ENCODE results near the gene LAIR1.
"Not testable (repeated sequence)": the region's sequence is repeated elsewhere in the genome, so short reads cannot be mapped to it uniquely, and the experiment has no call there.

LAIR1 gene

GRCh38 chr19:54322934-54323333 lies 41.8 kb downstream of the LAIR1 start:
- H3K36me3 ChIP-seq (ENCODE audit: control insufficient read depth in 2 of 2, insufficient read depth in 1 of 2, low read length in 2 of 2); H3K4me3 ChIP-seq (ENCODE audit: low read depth, low read length); POLR2A ChIA-PET; H3K4me1 ChIP-seq (ENCODE audit: control insufficient read depth, insufficient read depth, low read length); H3K9me3 ChIP-seq (ENCODE audit: control insufficient read depth, insufficient read depth, low read depth, low read length); H3K27ac ChIP-seq (ENCODE audit: extremely low read depth, low read depth, low read length): not testable (repeated sequence)
- CTCF ChIA-PET, result interaction anchor here (1.1 to 5.5 kb wide), 5 partner anchors 10 to 68 kb away, joined by 3 to 62 read pairs (median 9); no protein-coding TSS in a partner anchor

GRCh38 chr19:54322295-54322694 lies 42.4 kb downstream of the LAIR1 start:
- H3K27ac ChIP-seq (ENCODE audit: extremely low read depth, low read depth, low read length); POLR2A ChIA-PET; H3K4me1 ChIP-seq (ENCODE audit: control insufficient read depth, insufficient read depth, low read length); H3K36me3 ChIP-seq (ENCODE audit: control insufficient read depth in 2 of 2, insufficient read depth in 1 of 2, low read length in 2 of 2); H3K9me3 ChIP-seq (ENCODE audit: control insufficient read depth, insufficient read depth, low read depth, low read length); H3K4me3 ChIP-seq (ENCODE audit: low read depth, low read length): not testable (repeated sequence)
- CTCF ChIA-PET, result interaction anchor here (1.2 to 5.5 kb wide), 5 partner anchors 19 to 72 kb away, joined by 3 to 62 read pairs (median 6); no protein-coding TSS in a partner anchor

GRCh38 chr19:54319892-54320670 lies 44.6 kb downstream of the LAIR1 start:
- ChIA-PET CTCF (interaction anchor here (2.1 to 5.5 kb wide), 2 partner anchors 71 to 74 kb away, joined by 6 to 62 read pairs; no protein-coding TSS in a partner anchor), POLR2A (no interaction called here)
- TF ChIP-seq ZFHX2 (tag by site-specific recombination; conservative IDR thresholded peaks at IDR 0.05), result 0 out of 2 replicates have a peak, but pooled peaks have one; percentile 10
- no peak for TF ChIP-seq ZNF521 (tag by site-specific recombination; IDR thresholded peaks at IDR 0.05)
- 0 out of 2 replicates have a peak, but pooled peaks have one; percentile 23 for TF ChIP-seq EGR2 (tag by site-specific recombination; IDR thresholded peaks at IDR 0.05; ENCODE audit: low read depth)
- H3K4me1 ChIP-seq (ENCODE audit: control insufficient read depth, insufficient read depth, low read length), result no peaks in the 10 kb centered on the region
- H3K9me3 ChIP-seq (ENCODE audit: control insufficient read depth, insufficient read depth, low read depth, low read length), result no peaks in the 10 kb centered on the region; the same call in 1 of the 2 replicates
- H3K36me3 ChIP-seq (ENCODE audit: control insufficient read depth in 2 of 2, insufficient read depth in 1 of 2, low read length in 2 of 2), result no peaks in the 10 kb centered on the region
- no peak overlapping the region for H3K4me3 ChIP-seq (ENCODE audit: low read depth, low read length)
- no peak overlapping the region for H3K27ac ChIP-seq (ENCODE audit: extremely low read depth, low read depth, low read length)

GRCh38 chr19:54319049-54319448 lies 45.7 kb downstream of the LAIR1 start:
- CTCF ChIA-PET, result interaction anchor here (0.8 kb wide), 1 partner anchor 72 kb away, joined by 3 read pairs; no protein-coding TSS in a partner anchor
- Histone ChIP-seq H3K4me3 (ENCODE audit: low read depth, low read length) (no peak overlapping the region), H3K4me1 (ENCODE audit: control insufficient read depth, insufficient read depth, low read length) (no peaks in the 10 kb centered on the region), H3K36me3 (ENCODE audit: control insufficient read depth in 2 of 2, insufficient read depth in 1 of 2, low read length in 2 of 2) (no peaks in the 10 kb centered on the region), H3K27ac (ENCODE audit: extremely low read depth, low read depth, low read length) (no peak overlapping the region), H3K9me3 (ENCODE audit: control insufficient read depth, insufficient read depth, low read depth, low read length) (no peaks in the 10 kb centered on the region; the same call in 1 of the 2 replicates)
- POLR2A ChIA-PET, result no interaction called here
- TF ChIP-seq GLI4 (tag by site-specific recombination; IDR thresholded peaks at IDR 0.05) (no peak), ZNF768 (tag by site-specific recombination; IDR thresholded peaks at IDR 0.05) (no peak)

GRCh38 chr19:54317965-54318240 lies 46.8 kb downstream of the LAIR1 start:
- H3K9me3 ChIP-seq (ENCODE audit: control insufficient read depth, insufficient read depth, low read depth, low read length), result no peaks in the 10 kb centered on the region; the same call in 1 of the 2 replicates
- H3K4me1 ChIP-seq (ENCODE audit: control insufficient read depth, insufficient read depth, low read length), result no peaks in the 10 kb centered on the region
- H3K4me3 ChIP-seq (ENCODE audit: low read depth, low read length), result no peak overlapping the region
- no peak overlapping the region for H3K27ac ChIP-seq (ENCODE audit: extremely low read depth, low read depth, low read length)
- POLR2A ChIA-PET, result no interaction called here
- H3K36me3 ChIP-seq (ENCODE audit: control insufficient read depth in 2 of 2, insufficient read depth in 1 of 2, low read length in 2 of 2), result no peaks in the 10 kb centered on the region
- CTCF ChIA-PET, result no interaction called here
- TF ChIP-seq AEBP2 (tag by site-specific recombination; IDR thresholded peaks at IDR 0.05; ENCODE audit: borderline replicate concordance) (no peak), ZNF157 (tag by site-specific recombination; IDR thresholded peaks at IDR 0.05) (no peak), ZBTB6 (tag by site-specific recombination; IDR thresholded peaks at IDR 0.05) (no peak), KLF9 (tag by site-specific recombination; IDR thresholded peaks at IDR 0.05; ENCODE audit: low read depth) (no peak), ZNF146 (tag by site-specific recombination; IDR thresholded peaks at IDR 0.05) (no peak), ZSCAN30 (tag by site-specific recombination; IDR thresholded peaks at IDR 0.05) (no peak), KLF10 (tag by site-specific recombination; IDR thresholded peaks at IDR 0.05) (no peak), KLF16 (tag by site-specific recombination; IDR thresholded peaks at IDR 0.05) (no peak), ZNF692 (tag by site-specific recombination; IDR thresholded peaks at IDR 0.05) (no peak), ELK4 (IDR thresholded peaks at IDR 0.05; ENCODE audit: borderline replicate concordance, low read depth, low read length) (no peak), ZBTB26 (tag by site-specific recombination; optimal IDR thresholded peaks at IDR 0.05) (no peak), ZNF701 (tag by site-specific recombination; IDR thresholded peaks at IDR 0.05) (no peak)
